Fibroblast of mammary gland (primary cell): ENCODE results near the gene HHAT.

Experiments used
- DNase-seq: peaks from one replicate; pipeline ENCODE4 v3.0.0-alpha.2; 2010; ENCODE audit warnings: low read depth
- H3K4me3 ChIP-seq: 2 replicates; pipeline ENCODE4 v1.5.1; 2011; ENCODE audit warnings: low read depth, mild to moderate bottlenecking, low read length, moderate library complexity; ENCODE audit not compliant: control insufficient read depth
- CTCF ChIP-seq: conservative IDR thresholded peaks from 2 replicates; pipeline ENCODE4 v1.5.1; 2011; ENCODE audit warnings: low read depth, low read length, inconsistent platforms; ENCODE audit not compliant: control insufficient read depth, insufficient read depth

Gene HHAT

GRCh38 chr1:210684466-210685294 lies 356.0 kb downstream of the HHAT start:
- TF ChIP-seq CTCF: no peak
- no peak overlapping the region for H3K4me3 ChIP-seq
- no peak for DNase-seq

GRCh38 chr1:210685295-210685650 lies 356.6 kb downstream of the HHAT start:
- no peak for TF ChIP-seq CTCF
- no peak overlapping the region for H3K4me3 ChIP-seq
- no peak for DNase-seq

GRCh38 chr1:210686841-210687240 lies 358.1 kb downstream of the HHAT start:
- DNase-seq: no peak
- no peak overlapping the region for H3K4me3 ChIP-seq
- no peak for TF ChIP-seq CTCF

GRCh38 chr1:210687582-210688279 lies 359.0 kb downstream of the HHAT start:
- no peak for TF ChIP-seq CTCF
- no peak for DNase-seq

GRCh38 chr1:210688512-210689234 lies 360.0 kb downstream of the HHAT start:
- no peak overlapping the region for H3K4me3 ChIP-seq
- peak; percentile 1 for DNase-seq
- no peak for TF ChIP-seq CTCF

More at GRCh38 chr1:210687582-210688279, 359.0 kb downstream of the HHAT start:
- no peak overlapping the region for H3K4me3 ChIP-seq

GRCh38 chr1:210689826-210690225 lies 361.1 kb downstream of the HHAT start:
- DNase-seq: no peak
- TF ChIP-seq CTCF: no peak
- H3K4me3 ChIP-seq: no peak overlapping the region
